SH-SY5Y (cell line): ENCODE data around the gene GRIK3.

ENCODE experiments used
- GATA2 ChIP-seq: IDR thresholded peaks from 2 replicates; pipeline ENCODE4 v1.6.1; 2011; ENCODE audit warnings: mild to moderate bottlenecking, low read depth, low read length
- GATA3 ChIP-seq: IDR thresholded peaks from 2 replicates; pipeline ENCODE4 v1.6.1; 2011; ENCODE audit warnings: low read depth, mild to moderate bottlenecking, low read length, moderate library complexity

DNA sequence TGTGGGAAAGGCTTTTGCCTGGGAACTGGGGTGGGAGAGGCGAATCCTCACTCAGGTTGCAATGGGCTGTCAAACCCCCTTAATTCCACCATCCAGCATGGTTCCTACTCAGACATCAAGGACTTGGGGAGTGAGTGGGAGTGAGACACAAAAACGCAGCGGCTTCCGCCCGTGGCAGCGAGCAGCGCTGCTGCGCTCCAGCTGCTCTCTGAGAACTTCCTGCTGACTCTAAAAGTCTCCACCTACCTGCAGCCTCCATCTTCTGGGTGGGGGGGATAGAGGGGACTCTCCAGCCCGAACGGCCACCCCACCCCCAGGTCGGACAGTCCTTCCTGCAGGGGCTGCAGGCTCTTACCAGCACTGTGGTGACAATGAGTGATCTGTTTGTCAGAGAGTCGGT lies 184.4 kb downstream of the GRIK3 start:
- TF ChIP-seq GATA2: no peak
- TF ChIP-seq GATA3: no peak
